NB4 (cell line): ENCODE data around the gene TSPAN31.

Experiments
- DNase-seq: peaks from one replicate; pipeline ENCODE4 v3.0.0; 2010; ENCODE audit warnings: low read depth
- H3K4me3 ChIP-seq: one replicate; pipeline ENCODE4 v1.5.1; 2011; ENCODE audit warnings: mild to moderate bottlenecking, low read depth, low read length, moderate library complexity
- CTCF ChIP-seq: IDR thresholded peaks from one replicate; pipeline ENCODE4 v1.5.1; 2012; ENCODE audit warnings: low read depth, low read length
- MAX ChIP-seq: IDR thresholded peaks from 2 replicates; pipeline ENCODE4 v1.6.1; 2011; ENCODE audit warnings: low read depth, low read length
- MYC ChIP-seq: IDR thresholded peaks from 2 replicates; pipeline ENCODE4 v1.6.1; 2011; ENCODE audit warnings: low read depth, low read length
- POLR2A ChIP-seq: IDR thresholded peaks from 2 replicates; pipeline ENCODE4 v1.6.1; 2011; ENCODE audit warnings: mild to moderate bottlenecking; ENCODE audit not compliant: insufficient read length; ENCODE audit errors: extremely low read depth

The TSPAN31 gene

GRCh38 chr12:57717131-57717530 lies 27.7 kb upstream of the TSPAN31 start:
- DNase-seq = no peak
- H3K4me3 ChIP-seq = no peak overlapping the region
- TF ChIP-seq POLR2A (no peak), CTCF (no peak), MYC (no peak), MAX (no peak)

GRCh38 chr12:57717846-57718640 lies 26.8 kb upstream of the TSPAN31 start:
- TF ChIP-seq CTCF (no peak), POLR2A (no peak), MYC (no peak), MAX (no peak)
- no peak overlapping the region for H3K4me3 ChIP-seq
- DNase-seq = no peak

- TF ChIP-seq MAX (no peak), MYC (no peak), POLR2A (no peak), CTCF (no peak)
- no peak for DNase-seq
- H3K4me3 ChIP-seq = no peak overlapping the region
These were observed 26.0 kb upstream of the TSPAN31 start for GRCh38 chr12:57718641-57719528.

GRCh38 chr12:57719777-57720605 lies 24.8 kb upstream of the TSPAN31 start:
- DNase-seq = no peak
- no peak overlapping the region for H3K4me3 ChIP-seq
- TF ChIP-seq CTCF (no peak), MAX (no peak), MYC (no peak), POLR2A (no peak)
